ENCODE data around the gene AP4B1.

AP4B1 gene

GRCh38 chr1:113946678-113947387 is 42.2 kb upstream of the AP4B1 start:
- peak; percentile 62 for DNase-seq
- Histone ChIP-seq H3K36me3 (peaks cover 38% of the 10 kb centered on the region), H3K4me3 (ENCODE audit: low read depth, low read length) (peak overlapping the region; percentile 29), H3K27me3 (ENCODE audit: insufficient read depth, low read depth, severe bottlenecking) (no peaks in the 10 kb centered on the region), H3K9me3 (ENCODE audit: severe bottlenecking) (no peaks in the 10 kb centered on the region), H3K27ac (peak overlapping the region; percentile 94)
- TF ChIP-seq CTCF (IDR thresholded peaks at IDR 0.05; ENCODE audit: low read depth, low read length): no peak

GRCh38 chr1:113946112-113946511 is 41.5 kb upstream of the AP4B1 start:
- H3K27ac ChIP-seq: peak overlapping the region; percentile 94
- H3K36me3 ChIP-seq: peaks cover 45% of the 10 kb centered on the region
- H3K4me3 ChIP-seq (ENCODE audit: low read depth, low read length): no peak overlapping the region
- no peaks in the 10 kb centered on the region for H3K9me3 ChIP-seq (ENCODE audit: severe bottlenecking)
- H3K27me3 ChIP-seq (ENCODE audit: insufficient read depth, low read depth, severe bottlenecking): no peaks in the 10 kb centered on the region
- no peak for TF ChIP-seq CTCF (IDR thresholded peaks at IDR 0.05; ENCODE audit: low read depth, low read length)
- DNase-seq: no peak

- no peak for TF ChIP-seq CTCF (IDR thresholded peaks at IDR 0.05; ENCODE audit: low read depth, low read length)
- H3K27ac ChIP-seq: no peak overlapping the region
- H3K36me3 ChIP-seq: peaks cover 47% of the 10 kb centered on the region
These were observed 40.7 kb upstream of the AP4B1 start for GRCh38 chr1:113945329-113945728.

GRCh38 chr1:113943028-113943811 is 38.6 kb upstream of the AP4B1 start:
- no peaks in the 10 kb centered on the region for H3K27me3 ChIP-seq (ENCODE audit: insufficient read depth, low read depth, severe bottlenecking)
- no peak overlapping the region for H3K4me3 ChIP-seq (ENCODE audit: low read depth, low read length)
- H3K9me3 ChIP-seq (ENCODE audit: severe bottlenecking): no peaks in the 10 kb centered on the region
- no peak for DNase-seq
- H3K27ac ChIP-seq: no peak overlapping the region
- peaks cover 47% of the 10 kb centered on the region for H3K36me3 ChIP-seq
- TF ChIP-seq CTCF (IDR thresholded peaks at IDR 0.05; ENCODE audit: low read depth, low read length): no peak

More at GRCh38 chr1:113945329-113945728, 40.7 kb upstream of the AP4B1 start:
- Histone ChIP-seq H3K4me3 (ENCODE audit: low read depth, low read length) (no peak overlapping the region), H3K27me3 (ENCODE audit: insufficient read depth, low read depth, severe bottlenecking) (no peaks in the 10 kb centered on the region), H3K9me3 (ENCODE audit: severe bottlenecking) (no peaks in the 10 kb centered on the region)
- DNase-seq: no peak

- DNase-seq: no peak
- no peaks in the 10 kb centered on the region for H3K9me3 ChIP-seq (ENCODE audit: severe bottlenecking)
- no peak overlapping the region for H3K27ac ChIP-seq
- H3K27me3 ChIP-seq (ENCODE audit: insufficient read depth, low read depth, severe bottlenecking): no peaks in the 10 kb centered on the region
- H3K4me3 ChIP-seq (ENCODE audit: low read depth, low read length): no peak overlapping the region
- TF ChIP-seq CTCF (IDR thresholded peaks at IDR 0.05; ENCODE audit: low read depth, low read length): no peak
- H3K36me3 ChIP-seq: peaks cover 47% of the 10 kb centered on the region
These were observed 37.9 kb upstream of the AP4B1 start for GRCh38 chr1:113942527-113942926.

Measured in WERI-Rb-1 (cell line).